ENCODE results near the gene ARPC2.

Gene ARPC2

DNA sequence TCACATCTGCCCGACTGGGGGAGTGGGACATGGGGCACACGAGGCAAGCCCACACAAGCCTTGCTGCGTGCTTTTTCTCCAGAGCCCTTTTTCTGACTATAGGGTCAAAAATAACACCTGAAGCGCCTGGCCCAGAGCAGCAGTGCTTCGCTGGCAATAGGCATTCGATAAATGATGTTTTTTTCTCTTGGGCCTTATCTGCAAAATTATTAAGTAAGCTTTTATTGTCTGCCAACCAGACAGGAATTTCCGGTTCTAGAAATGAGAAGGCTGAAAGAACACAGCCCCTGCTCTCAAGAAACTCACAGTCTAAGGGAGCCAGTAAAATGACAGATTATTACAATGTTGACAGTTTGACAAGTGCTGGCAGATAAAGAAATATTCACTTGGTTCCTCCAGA, 78.0 kb downstream of the ARPC2 start:
- TF ChIP-seq, protein P1, sequence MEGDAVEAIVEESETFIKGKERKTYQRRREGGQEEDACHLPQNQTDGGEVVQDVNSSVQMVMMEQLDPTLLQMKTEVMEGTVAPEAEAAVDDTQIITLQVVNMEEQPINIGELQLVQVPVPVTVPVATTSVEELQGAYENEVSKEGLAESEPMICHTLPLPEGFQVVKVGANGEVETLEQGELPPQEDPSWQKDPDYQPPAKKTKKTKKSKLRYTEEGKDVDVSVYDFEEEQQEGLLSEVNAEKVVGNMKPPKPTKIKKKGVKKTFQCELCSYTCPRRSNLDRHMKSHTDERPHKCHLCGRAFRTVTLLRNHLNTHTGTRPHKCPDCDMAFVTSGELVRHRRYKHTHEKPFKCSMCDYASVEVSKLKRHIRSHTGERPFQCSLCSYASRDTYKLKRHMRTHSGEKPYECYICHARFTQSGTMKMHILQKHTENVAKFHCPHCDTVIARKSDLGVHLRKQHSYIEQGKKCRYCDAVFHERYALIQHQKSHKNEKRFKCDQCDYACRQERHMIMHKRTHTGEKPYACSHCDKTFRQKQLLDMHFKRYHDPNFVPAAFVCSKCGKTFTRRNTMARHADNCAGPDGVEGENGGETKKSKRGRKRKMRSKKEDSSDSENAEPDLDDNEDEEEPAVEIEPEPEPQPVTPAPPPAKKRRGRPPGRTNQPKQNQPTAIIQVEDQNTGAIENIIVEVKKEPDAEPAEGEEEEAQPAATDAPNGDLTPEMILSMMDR (conservative IDR thresholded peaks at IDR 0.05; ENCODE audit: low read depth, low read length): no peak
- H3K27ac ChIP-seq: no peak overlapping the region
- H3K4me3 ChIP-seq (IDR thresholded peaks at IDR 0.05; ENCODE audit: insufficient read depth, low read depth, low read length): no peak overlapping the region
- H3K79me2 ChIP-seq (ENCODE audit: insufficient read depth, low read depth): peaks cover 15% of the 10 kb centered on the region; the same call in 1 of the 2 replicates
- H4K20me1 ChIP-seq (ENCODE audit: insufficient read depth): no peaks in the 10 kb centered on the region
- H3K27me3 ChIP-seq (ENCODE audit: insufficient read depth, low read depth): no peaks in the 10 kb centered on the region
- no peak overlapping the region for H3K4me2 ChIP-seq
- H3K36me3 ChIP-seq (ENCODE audit: insufficient read depth): no peaks in the 10 kb centered on the region
- no peak overlapping the region for H3K9ac ChIP-seq
- peaks cover 29% of the 10 kb centered on the region for H3K4me1 ChIP-seq (ENCODE audit: low read depth, poor library complexity, severe bottlenecking)
- H2AFZ ChIP-seq (ENCODE audit: low read depth): no peak overlapping the region

DNA sequence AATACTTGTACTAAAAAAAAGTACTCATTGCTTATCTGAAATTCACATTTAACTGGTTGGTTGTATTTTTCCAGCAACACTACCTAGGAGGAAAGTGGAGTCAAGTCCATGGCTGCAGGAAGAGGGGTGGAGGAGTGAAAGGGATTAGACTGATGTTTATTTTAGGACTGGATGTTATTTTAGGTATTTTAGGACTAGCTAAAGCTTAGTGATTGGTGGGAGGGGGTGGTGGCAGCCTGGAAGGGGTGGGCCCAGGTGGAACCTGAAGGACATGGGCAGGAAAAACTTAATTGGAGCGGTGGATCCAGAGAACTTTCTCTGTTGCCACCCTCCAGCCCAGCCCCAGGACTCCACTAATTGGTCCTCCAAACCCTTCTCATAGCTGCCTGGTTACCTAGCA, 79.2 kb downstream of the ARPC2 start:
- H3K4me2 ChIP-seq: no peak overlapping the region
- no peak overlapping the region for H2AFZ ChIP-seq (ENCODE audit: low read depth)
- no peaks in the 10 kb centered on the region for H3K27me3 ChIP-seq (ENCODE audit: insufficient read depth, low read depth)
- H3K4me1 ChIP-seq (ENCODE audit: low read depth, poor library complexity, severe bottlenecking): peaks cover 21% of the 10 kb centered on the region
- no peaks in the 10 kb centered on the region for H4K20me1 ChIP-seq (ENCODE audit: insufficient read depth)
- H3K27ac ChIP-seq: no peak overlapping the region
- TF ChIP-seq, protein P1 (conservative IDR thresholded peaks at IDR 0.05; ENCODE audit: low read depth, low read length): no peak
- no peak overlapping the region for H3K4me3 ChIP-seq (IDR thresholded peaks at IDR 0.05; ENCODE audit: insufficient read depth, low read depth, low read length)
- peaks cover 5% of the 10 kb centered on the region; the same call in 1 of the 2 replicates for H3K79me2 ChIP-seq (ENCODE audit: insufficient read depth, low read depth)
- H3K9ac ChIP-seq: no peak overlapping the region
- no peaks in the 10 kb centered on the region for H3K36me3 ChIP-seq (ENCODE audit: insufficient read depth)

DNA sequence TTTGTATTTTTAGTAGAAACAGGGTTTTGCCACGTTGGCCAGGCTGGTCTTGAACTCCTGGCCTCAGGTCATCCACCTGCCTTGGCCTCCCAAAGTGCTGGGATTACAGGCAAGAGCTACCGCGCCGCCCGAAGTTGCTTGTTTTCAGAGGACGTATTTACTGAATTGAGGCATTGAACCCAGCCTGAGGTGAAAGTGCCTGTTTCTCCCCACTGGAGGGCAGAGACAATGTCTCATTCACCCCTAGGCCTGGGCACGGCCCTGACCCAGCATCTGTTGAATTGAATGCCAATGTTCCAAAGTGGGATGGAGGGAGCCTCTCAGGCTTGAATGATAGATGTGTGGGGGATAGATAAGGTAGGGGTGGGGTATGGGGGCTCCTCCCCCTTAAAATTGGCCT, 79.9 kb downstream of the ARPC2 start:
- H2AFZ ChIP-seq (ENCODE audit: low read depth): no peak overlapping the region
- no peak overlapping the region for H3K27ac ChIP-seq
- no peak overlapping the region for H3K4me2 ChIP-seq
- H3K79me2 ChIP-seq (ENCODE audit: insufficient read depth, low read depth): no peaks in the 10 kb centered on the region
- H4K20me1 ChIP-seq (ENCODE audit: insufficient read depth): no peaks in the 10 kb centered on the region
- H3K4me3 ChIP-seq (IDR thresholded peaks at IDR 0.05; ENCODE audit: insufficient read depth, low read depth, low read length): no peak overlapping the region
- no peaks in the 10 kb centered on the region for H3K36me3 ChIP-seq (ENCODE audit: insufficient read depth)
- H3K4me1 ChIP-seq (ENCODE audit: low read depth, poor library complexity, severe bottlenecking): peaks cover 20% of the 10 kb centered on the region
- H3K27me3 ChIP-seq (ENCODE audit: insufficient read depth, low read depth): no peaks in the 10 kb centered on the region
- H3K9ac ChIP-seq: no peak overlapping the region
- TF ChIP-seq, protein P1 (conservative IDR thresholded peaks at IDR 0.05; ENCODE audit: low read depth, low read length): no peak

DNA sequence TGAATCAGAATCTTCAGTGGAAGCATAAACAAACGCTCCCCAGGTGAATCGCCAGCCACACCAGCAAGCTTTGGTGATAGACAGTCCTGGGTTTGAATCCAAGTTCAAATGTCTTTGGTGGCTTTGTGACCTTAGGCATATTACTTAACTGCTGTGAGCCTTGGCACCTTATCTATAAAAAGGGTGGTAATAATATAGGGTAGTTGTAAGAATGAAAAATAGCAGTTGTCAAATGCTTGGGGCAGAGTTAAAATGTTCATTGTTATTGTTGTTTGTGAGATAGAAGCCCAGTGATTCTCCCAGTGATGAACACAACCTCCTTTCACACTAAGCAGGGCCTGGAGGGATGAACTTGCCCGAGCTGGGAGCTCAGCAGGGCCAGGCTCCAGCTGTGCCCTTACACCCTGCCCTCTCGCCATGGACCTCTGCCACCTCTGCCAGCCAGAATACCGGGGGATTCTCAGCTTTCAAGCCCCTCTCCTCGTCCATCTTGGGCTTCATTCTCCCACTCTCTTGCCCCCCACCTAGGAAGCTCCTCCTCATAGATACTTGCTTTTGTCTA, 81.4 kb downstream of the ARPC2 start:
- Histone ChIP-seq H3K9ac (no peak overlapping the region), H3K4me2 (no peak overlapping the region), H3K4me1 (ENCODE audit: low read depth, poor library complexity, severe bottlenecking) (peaks cover 11% of the 10 kb centered on the region), H3K27me3 (ENCODE audit: insufficient read depth, low read depth) (no peaks in the 10 kb centered on the region), H3K36me3 (ENCODE audit: insufficient read depth) (no peaks in the 10 kb centered on the region), H3K79me2 (ENCODE audit: insufficient read depth, low read depth) (no peaks in the 10 kb centered on the region), H3K4me3 (IDR thresholded peaks at IDR 0.05; ENCODE audit: insufficient read depth, low read depth, low read length) (no peak overlapping the region), H2AFZ (ENCODE audit: low read depth) (no peak overlapping the region), H4K20me1 (ENCODE audit: insufficient read depth) (no peaks in the 10 kb centered on the region), H3K27ac (no peak overlapping the region)
- TF ChIP-seq, protein P1 (conservative IDR thresholded peaks at IDR 0.05; ENCODE audit: low read depth, low read length): no peak
